Measurements from ENCODE around the gene KSR2. TPM values are rescaled to one million over a fixed set of nuclear protein-coding genes. Genes with fewer than 3 reads are reported as not detected.

KSR2 gene
- total RNA-seq, 1 donor = under 0.01 TPM

GRCh38 chr12:117968151-117968789 lies 520 bp downstream of the KSR2 start:
- DNase-seq (ENCODE audit: low read depth) = no peak
- no peak for TF ChIP-seq CTCF (IDR thresholded peaks at IDR 0.05; ENCODE audit: insufficient read depth, low read length)
- peak overlapping the region; percentile 61 for H3K4me3 ChIP-seq (ENCODE audit: low read depth, low read length)

- no peak for TF ChIP-seq CTCF (IDR thresholded peaks at IDR 0.05; ENCODE audit: insufficient read depth, low read length)
- no peak for DNase-seq (ENCODE audit: low read depth)
- H3K4me3 ChIP-seq (ENCODE audit: low read depth, low read length) = no peak overlapping the region
Observed at GRCh38 chr12:117967512-117967911, 1.3 kb downstream of the KSR2 start.

- TF ChIP-seq CTCF (IDR thresholded peaks at IDR 0.05; ENCODE audit: insufficient read depth, low read length) = no peak
- DNase-seq (ENCODE audit: low read depth) = no peak
- no peak overlapping the region for H3K4me3 ChIP-seq (ENCODE audit: low read depth, low read length)
Observed at GRCh38 chr12:117967043-117967442, 1.7 kb downstream of the KSR2 start.

- no peak for TF ChIP-seq CTCF (IDR thresholded peaks at IDR 0.05; ENCODE audit: insufficient read depth, low read length)
- H3K4me3 ChIP-seq (ENCODE audit: low read depth, low read length) = no peak overlapping the region
- no peak for DNase-seq (ENCODE audit: low read depth)
Observed at GRCh38 chr12:117966511-117966910, 2.3 kb downstream of the KSR2 start.

- no peak for TF ChIP-seq CTCF (IDR thresholded peaks at IDR 0.05; ENCODE audit: insufficient read depth, low read length)
- DNase-seq (ENCODE audit: low read depth) = no peak
- no peak overlapping the region for H3K4me3 ChIP-seq (ENCODE audit: low read depth, low read length)
Observed at GRCh38 chr12:117963836-117964235, 5.0 kb downstream of the KSR2 start.

- no peak for TF ChIP-seq CTCF (IDR thresholded peaks at IDR 0.05; ENCODE audit: insufficient read depth, low read length)
- DNase-seq (ENCODE audit: low read depth) = no peak
- H3K4me3 ChIP-seq (ENCODE audit: low read depth, low read length) = no peak overlapping the region
Observed at GRCh38 chr12:117936722-117937484, 31.9 kb downstream of the KSR2 start.
